ENCODE data around the gene SIGLEC10.

DNA sequence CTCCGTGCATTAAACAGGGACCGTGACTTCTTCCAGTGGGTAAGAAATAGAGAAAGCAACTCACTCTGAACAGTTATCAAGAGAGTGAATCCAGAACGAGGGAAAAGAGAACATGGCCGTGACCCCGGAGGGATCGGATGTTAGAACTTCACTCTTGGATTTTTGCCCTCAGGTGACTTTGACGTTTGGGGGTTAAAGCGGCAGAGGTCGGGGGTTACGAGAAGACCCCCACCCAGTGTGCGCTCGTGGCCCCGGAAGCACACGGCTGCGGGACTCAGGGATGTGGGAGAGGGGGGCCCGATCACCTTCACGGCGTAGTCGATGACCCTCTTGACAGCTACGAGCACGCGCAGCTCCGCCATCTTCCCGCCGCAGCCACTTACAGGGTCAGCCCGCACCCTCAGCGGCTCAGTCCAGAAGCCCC, 51.5 kb downstream of the SIGLEC10 start, which contains the start of gene ETFB:
- TF ChIP-seq, protein P1, sequence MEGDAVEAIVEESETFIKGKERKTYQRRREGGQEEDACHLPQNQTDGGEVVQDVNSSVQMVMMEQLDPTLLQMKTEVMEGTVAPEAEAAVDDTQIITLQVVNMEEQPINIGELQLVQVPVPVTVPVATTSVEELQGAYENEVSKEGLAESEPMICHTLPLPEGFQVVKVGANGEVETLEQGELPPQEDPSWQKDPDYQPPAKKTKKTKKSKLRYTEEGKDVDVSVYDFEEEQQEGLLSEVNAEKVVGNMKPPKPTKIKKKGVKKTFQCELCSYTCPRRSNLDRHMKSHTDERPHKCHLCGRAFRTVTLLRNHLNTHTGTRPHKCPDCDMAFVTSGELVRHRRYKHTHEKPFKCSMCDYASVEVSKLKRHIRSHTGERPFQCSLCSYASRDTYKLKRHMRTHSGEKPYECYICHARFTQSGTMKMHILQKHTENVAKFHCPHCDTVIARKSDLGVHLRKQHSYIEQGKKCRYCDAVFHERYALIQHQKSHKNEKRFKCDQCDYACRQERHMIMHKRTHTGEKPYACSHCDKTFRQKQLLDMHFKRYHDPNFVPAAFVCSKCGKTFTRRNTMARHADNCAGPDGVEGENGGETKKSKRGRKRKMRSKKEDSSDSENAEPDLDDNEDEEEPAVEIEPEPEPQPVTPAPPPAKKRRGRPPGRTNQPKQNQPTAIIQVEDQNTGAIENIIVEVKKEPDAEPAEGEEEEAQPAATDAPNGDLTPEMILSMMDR (IDR thresholded peaks at IDR 0.05) = no peak
- TF ChIP-seq POLR2A (IDR thresholded peaks at IDR 0.05) = no peak

Data from tibial nerve (tissue), 3 donors.